Activated T-helper 1 cell treated with anti-CD3 and anti-CD28 coated beads, Interleukin-12 subunit alpha, Interleukin-12 subunit beta, Interleukin-2, Interleukin-4 antibody, amounts not matched to agents 30 ng/mL and 10 ng/mL and 1 ng/mL, durations not matched to agents 14 hours and 24 hours and 36 hours (primary cell): ENCODE data around the gene SPON1. TPM values are rescaled to one million over a fixed set of nuclear protein-coding genes. Genes with fewer than 3 reads are reported as not detected.

Source experiments
- DNase-seq: peaks from one replicate; pipeline ENCODE4 v3.0.0; 2021; ENCODE audit warnings: low spot score
- H3K27ac Mint-ChIP-seq: one replicate; pipeline ENCODE4 v1.8.0; 2021; ENCODE audit warnings: mild to moderate bottlenecking, mixed read lengths
- H3K27me3 Mint-ChIP-seq: one replicate; pipeline ENCODE4 v1.8.0; 2022; ENCODE audit warnings: mild to moderate bottlenecking, moderate library complexity, mixed read lengths; ENCODE audit not compliant: insufficient read depth
- H3K36me3 Mint-ChIP-seq: one replicate; pipeline ENCODE4 v1.8.0; 2021; ENCODE audit warnings: low read depth, mixed read lengths
- H3K4me1 Mint-ChIP-seq: one replicate; pipeline ENCODE4 v1.8.0; 2021; ENCODE audit warnings: low read depth, mixed read lengths
- H3K4me3 Mint-ChIP-seq: one replicate; pipeline ENCODE4 v1.8.0; 2021; ENCODE audit warnings: mild to moderate bottlenecking, moderate library complexity, mixed read lengths
- H3K9me3 Mint-ChIP-seq: one replicate; pipeline ENCODE4 v1.8.0; 2021; ENCODE audit warnings: mixed read lengths
- intact Hi-C: fragments of 100-400 bp; cut with micrococcal nuclease; formaldehyde crosslinking; loops from one replicate; pipeline ENCODE4 v1.15.1; 2024
- total RNA-seq: library from RNA; stranded (reverse); gene quantifications from 2 replicates; pipeline ENCODE4 v1.2.3, GENCODE V29; 2022

Gene SPON1
- total RNA-seq, 1 donor from 2014 or later, result 0.29 TPM

DNA sequence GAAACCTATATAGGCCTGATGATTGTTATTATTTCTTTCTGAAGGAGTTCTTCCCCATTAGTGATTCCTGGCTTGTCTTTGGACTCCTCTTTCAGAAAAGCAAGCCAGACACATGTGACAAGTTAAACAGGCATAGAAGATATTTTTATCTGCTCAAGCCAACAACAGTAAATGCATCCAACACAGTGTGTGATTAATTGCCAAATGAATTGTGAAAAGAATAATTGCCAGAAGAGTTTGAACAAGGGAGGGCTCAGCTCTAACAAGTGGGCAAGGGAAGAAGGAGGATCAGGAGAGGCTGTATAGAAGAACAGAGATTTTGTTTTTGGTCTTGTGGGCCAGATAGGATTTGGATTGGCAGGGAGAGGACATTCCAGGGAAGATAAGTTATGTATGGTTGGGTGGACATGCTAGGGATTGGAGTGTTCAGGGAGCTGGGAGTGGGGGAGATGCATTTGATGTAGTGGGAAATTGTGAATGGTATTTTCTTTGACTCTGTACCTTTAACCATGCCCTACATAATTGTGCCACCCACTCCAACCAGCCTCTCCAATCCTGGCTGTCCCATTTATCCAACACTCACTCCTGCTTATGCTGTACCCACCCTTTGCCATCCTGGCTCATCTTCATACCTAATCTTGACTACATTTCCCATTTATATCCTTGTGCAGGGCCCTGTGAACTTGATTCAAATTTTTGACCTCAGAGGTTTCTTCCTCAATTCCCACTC is 223.7 kb downstream of the SPON1 start:
- no peak for DNase-seq
- no peak overlapping the region for H3K4me3 Mint-ChIP-seq
- no peaks in the 10 kb centered on the region for H3K36me3 Mint-ChIP-seq
- H3K27me3 Mint-ChIP-seq, result peaks cover 2% of the 10 kb centered on the region
- H3K4me1 Mint-ChIP-seq, result no peaks in the 10 kb centered on the region
- intact Hi-C loops, result no loop called here
- no peaks in the 10 kb centered on the region for H3K9me3 Mint-ChIP-seq
- H3K27ac Mint-ChIP-seq, result no peak overlapping the region

DNA sequence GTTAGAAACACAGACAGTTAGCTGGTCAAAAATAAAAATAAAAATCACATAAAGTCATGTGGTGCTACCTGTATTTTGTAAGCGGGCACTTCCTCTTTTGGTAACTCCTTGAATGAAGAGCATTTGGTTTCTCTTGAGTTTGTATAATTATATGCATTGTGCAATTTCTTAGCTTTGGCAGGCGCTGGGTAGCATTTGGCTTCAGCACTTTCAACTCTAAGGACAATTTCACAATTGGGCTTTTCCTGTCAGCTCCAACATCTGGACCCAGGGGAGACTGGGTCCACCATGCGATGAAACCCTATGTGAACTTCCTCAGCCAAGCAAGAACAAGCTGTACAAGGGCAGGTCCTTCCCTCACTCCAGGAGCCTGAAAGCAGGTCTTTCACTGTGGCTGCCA is 227.4 kb downstream of the SPON1 start:
- no peaks in the 10 kb centered on the region for H3K4me1 Mint-ChIP-seq
- no peaks in the 10 kb centered on the region for H3K36me3 Mint-ChIP-seq
- no peaks in the 10 kb centered on the region for H3K9me3 Mint-ChIP-seq
- peaks cover 2% of the 10 kb centered on the region for H3K27me3 Mint-ChIP-seq
- no peak for DNase-seq
- intact Hi-C loops, result no loop called here
- no peak overlapping the region for H3K4me3 Mint-ChIP-seq
- no peak overlapping the region for H3K27ac Mint-ChIP-seq

DNA sequence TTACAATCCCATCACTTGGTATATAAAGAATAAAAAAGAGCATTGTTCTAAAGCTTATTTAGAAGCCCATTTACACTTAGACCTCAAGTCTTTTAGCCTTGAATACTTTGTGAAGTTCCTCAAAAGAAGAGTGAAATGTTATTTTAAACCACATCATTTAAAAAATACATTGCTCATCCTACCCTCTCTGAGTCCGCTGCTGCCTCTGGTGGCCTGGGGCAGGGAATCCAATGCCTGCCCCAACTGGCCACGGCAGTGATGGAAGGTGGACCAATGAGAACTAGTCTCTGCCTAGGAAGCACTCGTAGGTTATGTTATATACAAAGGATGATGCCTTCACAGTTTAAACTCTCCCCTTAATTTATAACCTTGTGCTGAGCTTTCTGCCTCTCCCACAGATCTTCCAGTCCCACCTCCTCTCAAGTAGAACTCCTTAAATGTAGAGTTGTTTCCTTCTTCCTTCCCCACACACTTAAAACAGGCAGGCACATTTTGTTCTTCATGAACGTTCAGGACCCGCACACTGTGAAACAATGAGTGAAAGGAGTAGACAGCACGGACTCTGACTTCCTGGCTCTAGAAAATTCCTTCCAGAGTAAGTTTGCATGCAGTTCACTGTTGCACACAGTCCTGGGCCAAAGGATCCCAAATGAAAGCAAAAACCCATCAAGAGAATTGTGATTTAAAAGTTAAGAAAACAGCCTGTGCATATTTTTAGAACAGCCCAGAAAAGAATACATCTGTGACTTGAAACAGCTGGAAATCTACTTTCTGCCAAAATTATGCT is 228.7 kb downstream of the SPON1 start:
- H3K9me3 Mint-ChIP-seq, result no peaks in the 10 kb centered on the region
- no peaks in the 10 kb centered on the region for H3K36me3 Mint-ChIP-seq
- no peak overlapping the region for H3K4me3 Mint-ChIP-seq
- no peaks in the 10 kb centered on the region for H3K27me3 Mint-ChIP-seq
- intact Hi-C loops, result no loop called here
- no peaks in the 10 kb centered on the region for H3K4me1 Mint-ChIP-seq
- no peak overlapping the region for H3K27ac Mint-ChIP-seq
- DNase-seq, result no peak

DNA sequence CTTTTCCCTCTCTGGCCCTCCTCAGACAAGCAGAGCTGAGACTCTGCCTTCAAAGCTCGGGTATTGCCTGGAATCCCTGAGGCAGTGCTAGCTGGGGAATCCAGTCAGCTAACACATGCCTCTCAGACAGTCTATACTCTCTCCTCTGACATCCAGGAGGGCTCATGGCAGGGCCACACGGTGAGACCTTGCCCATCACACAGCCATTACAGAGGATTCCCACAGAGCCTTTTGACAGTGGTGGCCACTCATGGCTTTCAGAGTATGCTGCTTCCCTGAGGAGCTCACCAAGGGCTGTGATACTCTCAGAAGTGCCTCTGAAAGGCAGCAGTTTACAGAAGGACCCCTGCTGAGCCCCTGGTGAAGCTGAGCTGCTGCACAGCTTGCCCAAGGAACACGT is 231.1 kb downstream of the SPON1 start:
- intact Hi-C loops, result no loop called here
- H3K4me3 Mint-ChIP-seq, result no peak overlapping the region
- H3K36me3 Mint-ChIP-seq, result no peaks in the 10 kb centered on the region
- peaks cover 1% of the 10 kb centered on the region for H3K27me3 Mint-ChIP-seq
- no peaks in the 10 kb centered on the region for H3K9me3 Mint-ChIP-seq
- no peak overlapping the region for H3K27ac Mint-ChIP-seq
- no peak for DNase-seq
- H3K4me1 Mint-ChIP-seq, result no peaks in the 10 kb centered on the region

DNA sequence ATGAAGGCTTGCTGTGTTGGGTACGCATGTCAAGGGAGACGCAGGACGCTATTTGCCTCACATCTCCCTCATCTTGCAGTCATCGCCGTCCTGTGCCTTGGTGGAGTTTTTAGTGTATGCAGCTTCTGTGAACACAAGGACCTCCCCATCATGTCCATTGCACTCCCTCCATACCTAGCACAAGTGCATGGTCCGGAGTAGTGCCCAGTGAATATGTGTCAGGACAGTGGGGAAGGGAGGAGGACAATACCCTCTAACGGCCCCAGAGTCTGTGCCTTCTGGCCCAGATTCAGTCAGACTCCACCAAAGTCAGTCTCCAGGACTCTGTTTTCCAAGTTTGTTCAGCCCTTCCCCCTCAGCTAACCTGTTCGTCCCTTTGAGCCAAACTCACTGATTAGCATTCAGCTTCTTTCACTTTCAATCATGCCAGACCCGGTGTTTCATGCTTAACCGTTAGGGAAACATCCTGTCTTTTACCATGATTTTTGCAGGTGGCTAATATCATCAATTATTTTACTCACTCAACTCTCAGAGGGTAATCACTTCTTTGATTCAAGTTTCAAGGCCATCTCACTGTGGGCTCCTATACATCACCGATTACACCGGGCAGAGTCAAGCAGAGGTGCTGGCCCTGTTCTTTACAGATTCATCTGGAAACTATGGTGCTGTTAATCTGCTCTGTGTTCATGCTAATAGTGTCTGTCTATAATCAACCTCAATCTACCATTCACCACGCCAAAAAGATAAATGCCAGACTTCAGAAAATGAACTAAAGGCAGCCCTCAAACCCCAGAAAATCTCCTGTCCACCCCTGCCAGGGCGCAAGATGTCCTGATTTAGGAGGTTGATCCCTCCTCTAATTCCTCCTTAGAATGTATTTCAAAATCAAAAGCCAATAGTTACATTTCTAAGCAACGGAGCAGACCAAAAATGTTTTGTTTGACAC is 240.0 kb downstream of the SPON1 start:
- H3K4me1 Mint-ChIP-seq, result peaks cover 9% of the 10 kb centered on the region
- no peak for DNase-seq
- intact Hi-C loops, result no loop called here
- H3K4me3 Mint-ChIP-seq, result no peak overlapping the region
- no peak overlapping the region for H3K27ac Mint-ChIP-seq
- no peaks in the 10 kb centered on the region for H3K9me3 Mint-ChIP-seq
- H3K36me3 Mint-ChIP-seq, result no peaks in the 10 kb centered on the region
- H3K27me3 Mint-ChIP-seq, result peaks cover 9% of the 10 kb centered on the region

DNA sequence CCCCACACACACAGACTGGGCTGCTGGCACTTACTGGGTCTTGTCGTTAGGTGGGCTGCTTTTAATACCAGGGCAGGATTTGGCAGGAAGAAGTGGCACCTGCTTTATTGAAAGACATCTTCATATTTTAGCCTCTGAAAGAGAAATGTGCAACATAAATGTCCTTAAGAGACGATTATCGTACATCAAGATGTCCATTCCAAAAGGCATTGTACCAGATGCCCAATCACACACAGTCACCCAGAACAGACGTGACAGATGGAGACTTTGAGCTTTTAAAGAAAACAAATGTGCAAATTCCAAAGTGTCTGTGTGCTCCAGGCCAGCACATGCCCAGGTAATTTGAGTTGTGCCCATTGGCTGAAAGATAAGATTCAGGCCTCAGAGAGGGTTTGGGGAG is 240.8 kb downstream of the SPON1 start:
- Mint-ChIP-seq H3K27ac (no peak overlapping the region), H3K4me1 (peaks cover 9% of the 10 kb centered on the region), H3K9me3 (no peaks in the 10 kb centered on the region), H3K27me3 (peaks cover 8% of the 10 kb centered on the region), H3K4me3 (no peak overlapping the region), H3K36me3 (no peaks in the 10 kb centered on the region)
- intact Hi-C loops, result no loop called here
- no peak for DNase-seq

DNA sequence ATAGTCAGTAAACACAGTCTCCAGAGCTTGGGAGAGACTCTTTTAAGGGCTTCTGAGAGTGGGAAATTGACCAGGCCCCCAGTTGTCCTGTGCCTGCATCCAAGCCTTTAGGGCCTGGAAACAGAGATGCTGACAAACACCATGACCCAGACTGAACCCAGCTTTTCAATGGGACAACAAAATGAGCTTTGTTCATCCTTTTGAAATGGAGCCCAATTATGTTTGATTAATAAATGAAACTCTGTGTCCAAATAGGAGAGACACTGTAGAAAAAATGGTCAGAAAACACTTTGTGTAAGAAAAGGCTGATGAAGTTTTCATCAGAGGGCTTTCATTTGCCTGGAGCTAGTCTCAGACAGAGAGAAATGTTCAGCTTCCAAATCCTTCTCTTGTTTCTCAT is 250.5 kb downstream of the SPON1 start:
- intact Hi-C loops, result no loop called here
- H3K27ac Mint-ChIP-seq, result no peak overlapping the region
- H3K4me1 Mint-ChIP-seq, result no peaks in the 10 kb centered on the region
- no peak for DNase-seq
- H3K4me3 Mint-ChIP-seq, result no peak overlapping the region
- no peaks in the 10 kb centered on the region for H3K36me3 Mint-ChIP-seq
- peaks cover 10% of the 10 kb centered on the region for H3K27me3 Mint-ChIP-seq
- H3K9me3 Mint-ChIP-seq, result no peaks in the 10 kb centered on the region

DNA sequence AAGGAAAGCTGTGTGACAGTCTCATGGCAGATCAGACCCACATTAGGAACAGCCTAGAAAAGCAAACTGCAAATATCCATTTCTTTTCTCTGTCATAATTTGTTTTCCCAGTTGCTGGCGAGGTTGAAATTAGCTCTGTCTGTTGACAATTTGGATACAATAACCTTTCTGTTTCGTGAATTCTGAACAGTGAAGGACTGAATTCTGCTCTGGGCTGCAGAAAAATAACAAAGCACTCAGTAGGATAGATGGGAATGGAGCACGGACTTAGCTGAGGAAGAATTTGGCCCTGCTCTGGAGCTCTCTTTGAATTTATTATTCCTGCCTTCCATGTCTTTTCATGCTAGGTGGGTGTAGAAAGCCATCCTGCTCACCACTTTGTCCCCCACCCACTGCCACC is 256.2 kb downstream of the SPON1 start:
- Mint-ChIP-seq H3K9me3 (no peaks in the 10 kb centered on the region), H3K4me3 (no peak overlapping the region), H3K27me3 (peaks cover 7% of the 10 kb centered on the region), H3K36me3 (no peaks in the 10 kb centered on the region), H3K4me1 (no peaks in the 10 kb centered on the region), H3K27ac (no peak overlapping the region)
- no peak for DNase-seq
- intact Hi-C loops, result no loop called here

DNA sequence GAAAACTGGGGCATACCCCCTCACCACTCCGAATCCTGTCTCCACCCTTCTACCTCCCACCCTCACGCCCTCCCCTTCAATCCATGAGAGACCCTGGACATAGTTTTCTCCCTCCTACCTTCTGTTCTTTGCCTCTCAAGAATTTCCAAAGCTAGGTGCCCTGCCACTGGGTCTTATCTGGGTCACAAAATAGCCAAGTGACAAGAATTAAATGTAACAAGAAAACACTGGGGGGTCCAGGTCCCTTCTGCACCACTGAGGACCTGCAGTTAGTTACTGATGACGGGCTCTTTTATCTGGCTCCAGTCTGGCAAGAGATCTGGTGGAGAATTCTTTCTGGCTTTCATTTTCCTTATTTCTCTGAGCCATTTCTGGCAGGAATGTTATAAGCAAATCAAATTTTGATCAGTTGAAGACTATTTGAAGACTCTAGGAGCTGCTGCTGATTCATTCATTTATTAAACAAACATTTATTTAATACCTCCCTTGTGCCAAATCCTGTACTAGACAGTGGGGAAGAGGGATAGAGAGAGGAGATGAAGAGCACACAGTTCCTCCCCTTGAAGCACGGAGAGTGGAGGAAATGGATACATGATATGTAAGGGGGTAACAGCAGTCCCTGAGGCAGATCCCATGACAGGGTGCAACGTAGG is 261.2 kb downstream of the SPON1 start:
- no peak for DNase-seq
- Mint-ChIP-seq H3K36me3 (no peaks in the 10 kb centered on the region), H3K27ac (no peak overlapping the region), H3K27me3 (peaks cover 3% of the 10 kb centered on the region), H3K4me1 (peaks cover 6% of the 10 kb centered on the region), H3K9me3 (no peaks in the 10 kb centered on the region), H3K4me3 (no peak overlapping the region)
- intact Hi-C loops, result no loop called here

DNA sequence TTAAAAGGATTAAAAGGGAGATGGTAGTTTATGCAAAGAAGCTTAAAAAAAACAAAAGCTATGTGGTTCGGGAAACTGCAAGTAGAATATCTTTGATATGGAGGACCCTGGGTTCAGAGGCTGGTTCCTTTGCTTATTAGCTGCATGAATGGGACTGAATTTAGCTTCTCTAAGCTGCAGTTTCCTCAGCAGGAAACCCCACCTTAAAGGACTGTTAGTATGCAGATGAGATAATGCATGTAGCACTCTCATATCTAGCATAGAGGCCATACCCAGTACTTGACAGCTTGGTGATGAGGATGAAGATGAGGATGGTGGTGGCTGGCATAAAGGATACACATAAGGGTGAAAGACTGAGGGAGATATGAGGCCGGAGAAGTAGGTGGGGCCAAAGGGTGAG is 261.9 kb downstream of the SPON1 start:
- no peak for DNase-seq
- Mint-ChIP-seq H3K27me3 (peaks cover 3% of the 10 kb centered on the region), H3K9me3 (no peaks in the 10 kb centered on the region), H3K4me3 (no peak overlapping the region), H3K36me3 (no peaks in the 10 kb centered on the region), H3K4me1 (peaks cover 6% of the 10 kb centered on the region), H3K27ac (no peak overlapping the region)
- intact Hi-C loops, result no loop called here

DNA sequence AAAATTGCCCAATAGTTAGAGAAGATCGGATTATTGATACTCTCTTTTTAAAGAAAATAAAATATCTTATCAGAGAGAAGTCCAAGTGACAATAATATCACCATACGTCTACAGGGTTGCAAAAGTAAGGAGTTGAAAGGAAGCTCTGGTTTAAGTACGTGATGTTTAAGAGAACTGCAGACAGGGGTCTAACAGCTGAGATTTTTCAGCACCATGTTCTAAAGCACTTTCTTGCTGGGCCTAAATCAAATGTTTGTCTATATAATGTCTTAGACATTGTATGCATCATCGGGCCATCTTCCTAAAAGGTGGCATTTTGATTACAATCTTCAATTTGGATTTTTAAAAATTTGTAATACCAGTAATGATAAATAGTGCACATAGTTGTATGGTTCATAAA is 263.1 kb downstream of the SPON1 start:
- no peak overlapping the region for H3K4me3 Mint-ChIP-seq
- no peak for DNase-seq
- H3K36me3 Mint-ChIP-seq, result no peaks in the 10 kb centered on the region

DNA sequence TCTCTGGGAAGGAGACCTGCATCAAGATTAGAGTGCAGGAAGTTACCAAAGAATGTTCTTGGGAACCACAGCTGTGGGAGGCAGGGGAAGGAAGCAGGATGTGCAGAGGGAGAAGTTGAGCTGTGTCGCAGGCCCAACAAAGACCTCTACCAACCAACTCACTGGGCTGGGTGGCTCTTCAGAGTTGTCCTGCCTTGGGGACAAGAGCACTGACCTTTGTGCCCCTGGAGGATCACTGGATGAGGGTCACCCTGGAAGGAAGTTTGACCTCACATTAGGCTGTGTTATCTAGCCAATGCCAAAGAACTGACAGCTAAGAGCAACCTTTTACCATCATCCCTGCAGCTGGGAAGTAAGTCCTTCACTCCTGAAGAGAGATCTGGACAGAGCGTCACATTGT is 265.8 kb downstream of the SPON1 start:
- no peak overlapping the region for H3K27ac Mint-ChIP-seq
- no peak for DNase-seq

More for the DNA sequence above, 263.1 kb downstream of the SPON1 start:
- Mint-ChIP-seq H3K9me3 (no peaks in the 10 kb centered on the region), H3K4me1 (peaks cover 6% of the 10 kb centered on the region), H3K27ac (no peak overlapping the region), H3K27me3 (peaks cover 3% of the 10 kb centered on the region)
- intact Hi-C loops, result no loop called here

More for the DNA sequence above, 265.8 kb downstream of the SPON1 start:
- intact Hi-C loops, result no loop called here
- H3K27me3 Mint-ChIP-seq, result peaks cover 1% of the 10 kb centered on the region
- no peak overlapping the region for H3K4me3 Mint-ChIP-seq
- H3K4me1 Mint-ChIP-seq, result peaks cover 6% of the 10 kb centered on the region
- H3K9me3 Mint-ChIP-seq, result no peaks in the 10 kb centered on the region
- no peaks in the 10 kb centered on the region for H3K36me3 Mint-ChIP-seq
